ENCODE results near the gene CCNYL1.

GRCh38 chr2:207662203-207662602 lies 49.2 kb upstream of the CCNYL1 start:
- TF ChIP-seq POLR2AphosphoS5 (IDR thresholded peaks at IDR 0.05; ENCODE audit: borderline replicate concordance, low read depth, low read length), result no peak
- TF ChIP-seq EZH2 (IDR thresholded peaks at IDR 0.05), result no peak
